Muscle of leg (tissue), 11 donors: ENCODE results near the gene OLFML1. TPM values are rescaled to one million over a fixed set of nuclear protein-coding genes. Genes with fewer than 3 reads are reported as not detected.
A peak's percentile ranks its signal among the peaks of the same experiment; 100 is the strongest.

Source experiments
- DNase-seq: peaks from one replicate; pipeline ENCODE4 v3.0.0; 2013
- H3K27ac ChIP-seq: one replicate; pipeline ENCODE4 v1.5.1; 2013; ENCODE audit warnings: mild to moderate bottlenecking, low read length, control low read depth
- H3K27me3 ChIP-seq: one replicate; pipeline ENCODE4 v1.6.1; 2013; ENCODE audit warnings: low read length; ENCODE audit not compliant: control insufficient read depth, insufficient read depth
- H3K36me3 ChIP-seq: one replicate; pipeline ENCODE4 v1.6.1; 2013; ENCODE audit warnings: low read length; ENCODE audit not compliant: control insufficient read depth, insufficient read depth
- H3K4me1 ChIP-seq: one replicate; pipeline ENCODE4 v1.6.1; 2013; ENCODE audit warnings: low read length; ENCODE audit not compliant: control insufficient read depth, insufficient read depth
- H3K4me3 ChIP-seq: one replicate; pipeline ENCODE4 v1.5.1; 2013; ENCODE audit warnings: low read length, control low read depth
- H3K9me3 ChIP-seq: replicated peaks from 2 replicates; pipeline ENCODE4 v1.6.1; 2013; ENCODE audit warnings: low read depth, low read length; ENCODE audit not compliant: control insufficient read depth
- WGBS: methylation state at CpG from one replicate; pipeline ENCODE4 v1.1.5; 2013; ENCODE audit warnings: missing lambda C conversion rate; ENCODE audit not compliant: insufficient coverage; 5-methylcytosine and 5-hydroxymethylcytosine counted together
- polyA plus RNA-seq, 8 donors: library from polyadenylated mRNA; unstranded; fragments of 120-200 nt; gene quantifications; one replicate each; pipeline versions ENCODE4 v1.2.1 to v1.2.3, GENCODE V29; 2013; ENCODE audit warnings: inconsistent platforms in 1 of 8, low replicate concordance in 1 of 8; ENCODE audit not compliant: insufficient read length in 8 of 8, insufficient read depth in 1 of 8
- total RNA-seq: library from RNA; stranded (reverse); fragments of 120-200 nt; gene quantifications from one replicate; pipeline ENCODE4 v1.2.4, GENCODE V29; 2013

Gene OLFML1
- total and polyA plus RNA-seq, 9 donors: 33.1 to 70.5 (median 41.9) TPM

GRCh38 chr11:7445564-7445963 is 39.7 kb upstream of the OLFML1 start:
- no peak overlapping the region for H3K27ac ChIP-seq
- H3K4me3 ChIP-seq: no peak overlapping the region
- peak; percentile 74 for DNase-seq
- WGBS: 29% methylated on average over 5 of the region's 5 CpGs
- no peaks in the 10 kb centered on the region for H3K36me3 ChIP-seq
- H3K27me3 ChIP-seq: no peaks in the 10 kb centered on the region
- H3K4me1 ChIP-seq: peaks cover 21% of the 10 kb centered on the region
- no peaks in the 10 kb centered on the region for H3K9me3 ChIP-seq

- Histone ChIP-seq H3K9me3 (no peaks in the 10 kb centered on the region), H3K4me3 (no peak overlapping the region), H3K27me3 (no peaks in the 10 kb centered on the region), H3K4me1 (peaks cover 23% of the 10 kb centered on the region), H3K27ac (no peak overlapping the region), H3K36me3 (no peaks in the 10 kb centered on the region)
- 80% methylated on average over 8 of the region's 12 CpGs for WGBS
- no peak for DNase-seq
Observed at GRCh38 chr11:7448201-7448600, 37.1 kb upstream of the OLFML1 start.

- DNase-seq: peak; percentile 14
- Histone ChIP-seq H3K9me3 (no peaks in the 10 kb centered on the region), H3K4me1 (peaks cover 19% of the 10 kb centered on the region), H3K27me3 (no peaks in the 10 kb centered on the region), H3K36me3 (no peaks in the 10 kb centered on the region), H3K4me3 (no peak overlapping the region), H3K27ac (no peak overlapping the region)
- 83% methylated on average over 1 of the region's 3 CpGs for WGBS
Observed at GRCh38 chr11:7449211-7449840, 36.0 kb upstream of the OLFML1 start.

- no peak for DNase-seq
- Histone ChIP-seq H3K27ac (no peak overlapping the region), H3K4me3 (no peak overlapping the region), H3K36me3 (no peaks in the 10 kb centered on the region), H3K4me1 (peaks cover 15% of the 10 kb centered on the region), H3K27me3 (no peaks in the 10 kb centered on the region), H3K9me3 (no peaks in the 10 kb centered on the region)
- WGBS: 40% methylated on average over 3 of the region's 4 CpGs
Observed at GRCh38 chr11:7449841-7450214, 35.5 kb upstream of the OLFML1 start.

- Histone ChIP-seq H3K9me3 (no peaks in the 10 kb centered on the region), H3K27me3 (no peaks in the 10 kb centered on the region), H3K27ac (no peak overlapping the region), H3K4me3 (no peak overlapping the region), H3K36me3 (no peaks in the 10 kb centered on the region), H3K4me1 (peaks cover 13% of the 10 kb centered on the region)
- no peak for DNase-seq
- WGBS: 65% methylated on average over 2 of the region's 3 CpGs
Observed at GRCh38 chr11:7450836-7451235, 34.5 kb upstream of the OLFML1 start.

- H3K4me1 ChIP-seq: peaks cover 13% of the 10 kb centered on the region
- whole genome bisulfite sequencing: 60% methylated on average over 1 of the region's 3 CpGs
- H3K9me3 ChIP-seq: no peaks in the 10 kb centered on the region
- no peaks in the 10 kb centered on the region for H3K27me3 ChIP-seq
- DNase-seq: no peak
- H3K27ac ChIP-seq: no peak overlapping the region
- H3K4me3 ChIP-seq: no peak overlapping the region
- no peaks in the 10 kb centered on the region for H3K36me3 ChIP-seq
Observed at GRCh38 chr11:7451520-7451919, 33.8 kb upstream of the OLFML1 start.

- no CpG with 5 or more reads among the region's 1 CpG for WGBS
- H3K36me3 ChIP-seq: no peaks in the 10 kb centered on the region
- no peak for DNase-seq
- H3K27me3 ChIP-seq: no peaks in the 10 kb centered on the region
- H3K9me3 ChIP-seq: no peaks in the 10 kb centered on the region
- peaks cover 13% of the 10 kb centered on the region for H3K4me1 ChIP-seq
- no peak overlapping the region for H3K27ac ChIP-seq
- no peak overlapping the region for H3K4me3 ChIP-seq
Observed at GRCh38 chr11:7451952-7452494, 33.3 kb upstream of the OLFML1 start.

- no peak overlapping the region for H3K27ac ChIP-seq
- peaks cover 8% of the 10 kb centered on the region for H3K4me1 ChIP-seq
- DNase-seq: no peak
- WGBS: no CpG with 5 or more reads among the region's 2 CpGs
- no peaks in the 10 kb centered on the region for H3K36me3 ChIP-seq
- no peak overlapping the region for H3K4me3 ChIP-seq
- no peaks in the 10 kb centered on the region for H3K9me3 ChIP-seq
- no peaks in the 10 kb centered on the region for H3K27me3 ChIP-seq
Observed at GRCh38 chr11:7454854-7455253, 30.5 kb upstream of the OLFML1 start.

GRCh38 chr11:7457211-7457610 is 28.1 kb upstream of the OLFML1 start:
- H3K4me3 ChIP-seq: no peak overlapping the region
- H3K9me3 ChIP-seq: no peaks in the 10 kb centered on the region
- H3K27ac ChIP-seq: no peak overlapping the region
- DNase-seq: no peak
- no CpG with 5 or more reads among the region's 1 CpG for WGBS
- H3K4me1 ChIP-seq: no peaks in the 10 kb centered on the region
- no peaks in the 10 kb centered on the region for H3K36me3 ChIP-seq
- no peaks in the 10 kb centered on the region for H3K27me3 ChIP-seq

GRCh38 chr11:7462706-7463105 is 22.6 kb upstream of the OLFML1 start:
- no peaks in the 10 kb centered on the region for H3K4me1 ChIP-seq
- WGBS: 80% methylated on average over 1 of the region's 1 CpG
- H3K27me3 ChIP-seq: no peaks in the 10 kb centered on the region
- no peak overlapping the region for H3K4me3 ChIP-seq
- H3K9me3 ChIP-seq: no peaks in the 10 kb centered on the region
- DNase-seq: no peak
- H3K36me3 ChIP-seq: no peaks in the 10 kb centered on the region
- no peak overlapping the region for H3K27ac ChIP-seq

- Histone ChIP-seq H3K27me3 (no peaks in the 10 kb centered on the region), H3K9me3 (no peaks in the 10 kb centered on the region), H3K4me3 (no peak overlapping the region), H3K36me3 (no peaks in the 10 kb centered on the region), H3K4me1 (no peaks in the 10 kb centered on the region), H3K27ac (no peak overlapping the region)
- WGBS: 72% methylated on average over 2 of the region's 2 CpGs
- DNase-seq: no peak
Observed at GRCh38 chr11:7467652-7468051, 17.7 kb upstream of the OLFML1 start.
